ENCODE data around the gene ADAM11.

The ADAM11 gene

GRCh38 chr17:44831371-44831770 lies 72.6 kb downstream of the ADAM11 start:
- no peak for DNase-seq (ENCODE audit: low read depth)

Measured in T follicular helper cell (primary cell).